Neuron (in vitro differentiated cells): ENCODE data around the gene SEPTIN14.
"Not testable (repeated sequence)": the region's sequence is repeated elsewhere in the genome, so short reads cannot be mapped to it uniquely, and the experiment has no call there.

Experiments
- H2AFZ ChIP-seq: one replicate; pipeline ENCODE4 v1.6.1; 2013; ENCODE audit warnings: low read depth, mild to moderate bottlenecking, inconsistent platforms, low read length, moderate library complexity
- H3K27me3 ChIP-seq: one replicate; pipeline ENCODE4 v1.6.1; 2013; ENCODE audit warnings: low read length; ENCODE audit not compliant: insufficient read depth
- H3K36me3 ChIP-seq: one replicate; pipeline ENCODE4 v1.6.1; 2013; ENCODE audit warnings: low read length; ENCODE audit not compliant: insufficient read depth
- H3K4me1 ChIP-seq: one replicate; pipeline ENCODE4 v1.6.1; 2013; ENCODE audit warnings: low read length; ENCODE audit not compliant: insufficient read depth
- H3K4me3 ChIP-seq: 2 replicates; pipeline ENCODE4 v1.5.1; 2013; ENCODE audit warnings: mild to moderate bottlenecking, low read length, moderate library complexity
- H3K9me3 ChIP-seq: one replicate; pipeline ENCODE4 v1.6.1; 2013; ENCODE audit warnings: low read length

The SEPTIN14 gene

GRCh38 chr7:55774327-55775050 lies 88.1 kb downstream of the SEPTIN14 start:
- Histone ChIP-seq H2AFZ (no peak overlapping the region), H3K4me3 (no peak overlapping the region), H3K36me3 (no peaks in the 10 kb centered on the region), H3K4me1 (no peaks in the 10 kb centered on the region), H3K9me3 (no peaks in the 10 kb centered on the region), H3K27me3 (no peaks in the 10 kb centered on the region)

- no peaks in the 10 kb centered on the region for H3K9me3 ChIP-seq
- no peaks in the 10 kb centered on the region for H3K4me1 ChIP-seq
- no peaks in the 10 kb centered on the region for H3K27me3 ChIP-seq
- H3K36me3 ChIP-seq, result no peaks in the 10 kb centered on the region
- no peak overlapping the region for H3K4me3 ChIP-seq
- H2AFZ ChIP-seq, result no peak overlapping the region
Observed at GRCh38 chr7:55770778-55771177, 91.8 kb downstream of the SEPTIN14 start.

- not testable (repeated sequence) for H2AFZ ChIP-seq, H3K4me3 ChIP-seq, H3K27me3 ChIP-seq, H3K4me1 ChIP-seq, H3K9me3 ChIP-seq, H3K36me3 ChIP-seq
Observed at GRCh38 chr7:55753274-55753862, 109.2 kb downstream of the SEPTIN14 start.

GRCh38 chr7:55744706-55745105 lies 117.8 kb downstream of the SEPTIN14 start:
- not testable (repeated sequence) for H3K4me3 ChIP-seq, H3K36me3 ChIP-seq, H3K4me1 ChIP-seq, H3K27me3 ChIP-seq, H3K9me3 ChIP-seq, H2AFZ ChIP-seq
